Medulla oblongata (tissue), 1 donor: Measurements from ENCODE around the gene BMPER.

Source experiments
- DNase-seq: peaks from one replicate; pipeline ENCODE4 v3.0.0-alpha.2; 2015; ENCODE audit errors: extremely low spot score

The BMPER gene

DNA sequence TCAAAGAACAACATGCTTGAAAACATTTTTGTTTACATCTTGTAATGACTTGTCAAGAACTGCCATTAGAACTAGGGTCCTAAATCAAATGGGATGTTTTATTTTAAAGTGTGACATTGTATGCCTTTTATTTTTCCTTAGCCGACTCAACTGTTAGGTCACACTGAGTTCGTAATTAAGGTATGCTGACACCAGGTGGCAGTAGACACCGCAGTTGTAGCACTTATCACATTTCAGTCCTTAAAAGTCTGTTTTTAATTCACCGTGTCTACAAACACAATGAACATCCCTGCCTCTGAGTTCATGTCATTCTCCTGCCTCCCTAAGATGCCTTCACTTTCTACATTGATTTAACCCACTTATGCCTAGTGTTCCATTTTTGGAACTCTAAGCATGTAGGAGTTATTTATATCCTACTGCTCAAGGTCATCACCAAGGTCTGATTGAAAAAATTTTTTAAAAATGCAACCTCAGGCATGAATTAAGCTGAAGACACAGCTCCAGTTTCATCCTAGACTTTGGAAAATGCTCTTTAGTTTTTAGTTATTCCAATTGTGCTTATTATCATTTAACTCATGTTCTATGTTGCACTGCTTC lies 186.1 kb downstream of the BMPER start:
- no peak for DNase-seq

DNA sequence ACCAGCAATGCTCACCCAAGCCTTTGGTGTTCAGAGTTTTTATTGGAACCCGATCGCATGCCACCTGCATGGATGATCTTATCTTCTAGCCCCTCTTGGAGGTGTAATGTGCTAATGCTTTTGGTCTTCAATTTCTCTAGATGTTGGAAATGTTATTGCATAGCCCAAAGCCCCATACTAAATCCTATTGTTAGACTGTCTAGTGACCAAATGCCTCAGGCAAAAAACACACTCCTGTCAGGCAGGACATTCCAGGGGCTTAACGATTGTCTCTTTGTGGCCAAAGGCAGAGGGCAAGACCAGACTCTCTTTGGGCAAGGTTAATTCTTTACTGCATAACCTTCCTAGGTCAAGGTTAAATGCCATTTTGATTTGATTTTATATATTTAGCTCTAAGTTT lies 187.9 kb downstream of the BMPER start:
- DNase-seq = no peak

DNA sequence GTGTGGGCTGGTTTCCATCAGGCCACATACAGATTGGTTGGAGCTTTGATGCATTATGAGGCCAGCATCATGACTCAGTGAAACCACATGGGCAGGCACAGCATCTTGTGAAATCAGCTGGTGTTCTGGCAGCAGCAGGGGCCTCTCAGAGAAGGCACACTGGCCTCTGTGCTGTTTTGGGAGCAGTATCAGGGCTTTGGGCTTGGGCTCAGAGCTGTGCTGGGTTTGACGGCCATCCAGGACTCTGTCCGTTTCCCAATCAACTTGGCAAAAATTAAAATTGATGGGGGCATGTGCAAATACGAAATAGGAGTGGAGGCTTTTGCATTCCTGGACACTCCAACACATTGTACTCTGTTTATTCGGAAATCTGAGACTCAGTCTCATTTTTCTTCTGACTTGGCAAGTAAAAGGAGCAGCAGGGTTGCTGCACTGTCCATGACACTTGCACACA lies 190.9 kb downstream of the BMPER start:
- DNase-seq = peak; percentile 43

DNA sequence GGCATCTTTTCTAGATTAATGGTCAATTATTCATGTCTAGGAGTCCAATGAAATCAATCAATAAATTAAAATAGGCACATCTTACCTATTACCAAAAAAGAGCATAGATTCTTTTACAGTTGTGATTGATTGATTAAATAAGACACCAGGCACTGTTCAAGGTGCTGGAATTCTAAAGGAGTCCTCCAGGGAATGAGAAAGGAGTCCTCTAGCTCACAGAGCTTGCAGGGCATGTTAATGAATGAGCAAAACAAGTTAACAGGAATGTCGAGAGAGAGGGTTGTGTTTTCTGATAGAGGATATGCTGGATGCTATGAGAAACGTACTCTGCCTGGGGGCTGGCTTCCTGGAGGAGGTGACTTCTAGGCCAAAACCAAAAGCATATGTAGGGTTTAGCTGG lies 191.4 kb downstream of the BMPER start:
- DNase-seq = no peak

DNA sequence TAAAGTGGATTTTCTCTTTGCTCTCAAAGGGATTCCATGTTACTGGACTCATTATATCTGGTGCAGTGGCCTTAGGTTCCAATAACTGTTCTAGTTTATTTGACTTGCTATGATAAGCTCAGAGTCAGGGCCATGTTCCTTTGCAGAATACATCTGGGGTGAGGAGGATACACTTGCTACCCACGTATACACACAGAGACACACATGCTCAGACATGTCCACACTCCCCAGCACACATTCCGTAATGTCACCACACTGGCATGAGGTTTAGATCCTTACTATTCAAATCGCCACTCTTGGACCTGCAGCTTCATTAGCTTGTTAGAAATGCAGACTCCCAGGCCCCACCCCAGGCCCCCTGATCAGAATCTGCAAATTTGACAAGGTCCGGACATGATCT lies 195.3 kb downstream of the BMPER start:
- DNase-seq = no peak

DNA sequence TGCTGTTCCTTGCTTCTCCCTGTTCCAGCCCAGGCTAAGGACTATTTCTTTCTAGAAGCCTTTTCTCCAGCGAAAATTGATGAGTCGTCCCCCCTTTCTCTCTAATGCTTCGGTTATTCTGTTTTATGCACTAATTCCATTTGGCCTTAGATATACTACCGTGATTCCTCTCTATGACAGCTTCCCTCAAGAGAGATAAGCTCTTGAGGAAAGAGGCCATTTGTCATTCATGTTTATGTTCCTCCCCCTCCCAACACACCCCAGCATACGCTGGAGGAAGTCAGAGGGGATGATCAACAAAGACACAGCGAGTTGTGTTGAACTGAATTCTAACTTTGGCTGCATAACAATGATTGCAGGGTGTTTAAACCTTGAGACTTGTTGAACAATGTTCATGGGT lies 198.8 kb downstream of the BMPER start:
- no peak for DNase-seq

DNA sequence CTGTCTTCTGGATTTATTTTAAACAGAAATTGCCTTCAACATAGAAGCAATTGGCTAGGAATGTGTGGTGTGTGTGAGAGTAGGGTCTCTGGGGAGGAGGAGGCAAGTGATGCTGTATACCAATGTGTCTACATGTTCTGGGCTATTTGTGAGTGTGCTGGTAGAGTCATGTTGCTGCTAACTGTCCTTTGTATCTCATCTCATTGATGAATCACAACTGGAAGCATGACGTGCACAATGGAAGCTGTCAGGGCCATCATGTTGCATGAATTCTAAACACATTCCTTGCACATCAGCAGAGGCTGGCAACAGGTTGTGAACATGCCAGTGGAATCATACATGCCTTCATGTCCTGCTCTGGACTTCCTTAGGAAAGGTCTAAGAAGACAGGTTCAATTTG lies 199.7 kb downstream of the BMPER start:
- no peak for DNase-seq

DNA sequence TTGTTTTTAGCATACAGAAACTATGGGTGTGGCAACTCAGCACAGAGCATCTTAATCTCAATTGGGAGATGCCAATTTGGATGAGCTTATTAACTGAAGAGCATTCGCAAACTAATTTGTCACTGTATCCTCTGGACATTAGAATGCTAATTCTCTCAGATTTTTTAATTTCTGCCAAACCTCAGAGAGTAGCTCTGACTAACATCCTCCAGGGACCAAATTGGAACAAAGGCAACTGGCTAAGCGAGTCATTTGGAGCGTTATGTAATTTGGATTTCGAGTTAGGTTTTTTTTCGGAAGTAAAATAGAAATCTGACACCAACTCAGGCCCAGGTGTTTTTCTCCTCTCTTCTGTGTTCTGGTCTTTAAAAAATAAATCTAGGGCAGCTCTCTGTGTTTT lies 201.9 kb downstream of the BMPER start:
- peak; percentile 47 for DNase-seq

DNA sequence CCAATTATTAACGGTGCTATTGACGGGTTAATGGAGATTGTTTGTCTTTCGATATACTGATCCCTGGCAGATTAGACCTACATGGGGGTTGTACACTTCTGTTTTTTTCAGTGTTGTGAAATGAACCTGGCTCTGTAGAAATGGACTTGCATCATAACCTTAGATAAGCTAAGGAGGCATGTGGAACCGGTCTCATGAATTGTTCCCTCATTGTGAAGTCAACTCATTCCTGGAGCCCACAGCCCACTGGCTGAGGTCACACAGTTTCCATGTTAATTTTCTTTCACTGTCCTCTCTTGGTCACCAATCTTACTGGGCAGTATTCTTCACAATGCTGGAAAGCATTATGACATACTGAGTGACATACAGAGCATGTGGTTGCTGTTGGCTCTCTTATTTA lies 202.8 kb downstream of the BMPER start:
- DNase-seq = no peak

DNA sequence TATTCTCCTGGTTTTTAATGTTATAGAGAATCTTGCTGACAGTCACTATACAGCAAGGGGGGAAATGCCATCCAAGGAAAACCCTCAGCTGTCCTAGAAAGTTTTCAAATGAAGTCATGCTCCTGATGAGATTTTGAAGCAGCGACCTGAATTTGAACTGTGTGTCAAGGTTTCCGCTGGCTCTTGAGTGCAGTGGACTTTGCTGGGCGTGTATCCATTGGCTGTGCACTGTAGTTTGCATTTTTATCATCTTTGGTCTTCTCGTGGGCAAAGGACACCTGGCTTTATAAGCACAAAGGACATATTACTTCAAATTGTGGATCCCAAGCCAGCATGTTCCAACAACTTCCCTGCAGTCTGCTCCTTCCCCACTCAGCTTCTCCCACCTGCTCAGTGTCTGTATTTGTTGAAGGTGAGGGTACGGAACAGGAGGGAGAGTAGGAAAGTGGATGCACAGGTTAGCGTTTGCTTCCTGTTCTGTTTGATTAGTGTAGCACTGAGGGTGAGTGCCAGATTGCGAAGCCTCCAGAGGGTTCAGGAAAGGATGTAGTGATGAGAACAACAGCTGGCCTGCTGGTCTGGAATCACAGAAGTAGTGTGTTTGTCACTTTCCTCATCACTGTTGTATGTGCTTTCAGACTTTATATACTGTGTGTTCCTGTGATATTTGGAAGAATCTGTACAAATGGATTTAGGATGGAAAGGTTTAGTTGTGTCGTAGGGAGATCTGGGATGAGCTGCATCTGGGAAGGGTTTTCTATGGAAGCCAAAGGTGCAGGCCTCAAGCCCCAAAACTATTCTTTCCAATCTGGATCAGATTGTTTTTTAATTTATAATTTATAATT lies 204.8 kb downstream of the BMPER start:
- DNase-seq = no peak

DNA sequence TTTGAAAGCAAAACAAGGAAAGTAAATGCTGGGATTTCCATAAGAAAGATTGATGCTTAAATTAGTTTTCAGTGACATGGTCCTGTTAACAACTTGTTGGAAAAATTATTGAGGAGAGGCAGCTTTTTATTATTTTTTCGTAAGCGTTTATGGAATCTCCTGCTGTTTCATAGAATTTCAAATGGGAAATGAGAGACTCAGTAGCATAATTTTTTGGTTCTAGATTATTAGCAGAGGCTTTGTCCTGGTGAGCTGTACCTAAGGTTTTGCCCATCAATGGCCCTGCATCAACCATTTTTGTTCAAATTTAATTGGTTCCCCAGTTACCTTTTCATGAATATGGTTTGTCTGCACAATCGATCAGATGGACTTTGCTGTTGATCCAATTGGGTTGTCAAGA lies 205.7 kb downstream of the BMPER start:
- no peak for DNase-seq

DNA sequence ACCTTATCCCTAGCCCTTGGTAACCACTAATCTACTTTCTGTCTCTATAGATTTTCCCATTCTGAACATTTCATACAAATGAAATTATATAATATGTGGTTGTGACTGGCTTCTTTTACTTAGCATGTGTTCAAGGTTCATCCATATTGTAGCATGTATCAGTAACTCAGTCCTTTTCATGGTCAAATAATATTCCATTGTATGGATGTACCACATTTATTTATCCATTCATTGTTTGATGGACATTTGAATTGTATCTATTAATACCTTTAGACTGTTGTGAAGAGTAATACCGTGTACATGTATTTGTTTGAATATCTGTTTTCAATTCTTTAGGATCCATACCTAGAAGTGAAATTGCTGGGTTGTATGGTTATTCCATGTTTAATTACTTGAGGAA lies 210.2 kb downstream of the BMPER start:
- DNase-seq = no peak

DNA sequence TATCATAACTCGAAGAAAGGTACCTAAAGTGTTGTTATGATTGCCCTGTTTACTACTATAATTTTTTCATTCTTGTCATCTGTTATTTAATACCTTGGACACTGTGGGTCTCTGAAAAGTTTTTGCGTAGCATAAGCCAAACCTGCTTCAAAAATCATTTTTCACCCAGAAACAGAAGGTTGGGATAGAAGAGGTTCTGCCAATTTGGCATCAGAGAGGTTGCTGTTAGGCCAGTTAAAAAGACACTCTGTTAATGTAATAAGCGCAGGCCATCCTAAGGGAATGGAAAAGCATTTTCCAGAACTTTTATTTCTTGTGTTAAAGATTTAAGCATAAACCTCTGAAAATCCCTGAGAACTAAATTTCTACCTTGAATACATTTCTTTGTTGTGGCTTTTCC lies 212.2 kb downstream of the BMPER start:
- no peak for DNase-seq

DNA sequence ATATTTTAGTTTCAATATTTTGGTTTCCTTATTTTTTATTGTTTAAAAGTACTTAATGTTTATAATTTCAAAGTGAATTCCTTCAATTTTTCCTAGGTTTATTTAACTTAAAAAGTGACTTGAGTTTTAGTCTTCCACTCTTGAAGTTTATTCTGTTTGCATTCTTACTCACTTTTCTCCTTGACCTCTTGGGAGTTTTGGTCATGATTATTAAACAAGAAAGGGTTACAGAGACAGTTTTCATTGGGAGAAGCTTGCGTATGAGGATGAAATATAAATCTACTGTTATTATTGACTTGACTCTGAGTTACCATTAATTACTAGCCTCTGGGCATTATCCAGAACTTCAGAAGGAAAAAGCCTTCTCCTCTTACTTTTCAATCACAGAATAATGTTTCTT lies 216.0 kb downstream of the BMPER start:
- no peak for DNase-seq

DNA sequence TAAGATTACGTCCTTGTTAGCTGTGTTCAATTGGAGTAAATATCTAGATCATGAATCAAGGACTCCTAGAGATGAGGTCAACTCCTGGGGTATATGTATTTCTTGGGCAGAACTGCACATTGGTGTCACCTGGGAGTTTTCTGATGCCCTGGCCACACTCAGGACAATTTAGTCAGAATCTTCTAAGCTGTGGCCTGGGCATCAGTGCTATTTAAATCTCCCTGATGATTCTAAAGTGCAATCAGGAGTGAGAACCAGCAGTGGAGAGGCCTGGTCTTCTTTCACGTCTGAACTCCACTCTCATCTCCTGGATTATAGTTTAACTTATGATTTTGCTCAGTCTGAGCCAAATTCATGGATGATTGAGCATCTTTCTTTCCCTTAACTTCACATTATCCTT lies 218.0 kb downstream of the BMPER start:
- no peak for DNase-seq

DNA sequence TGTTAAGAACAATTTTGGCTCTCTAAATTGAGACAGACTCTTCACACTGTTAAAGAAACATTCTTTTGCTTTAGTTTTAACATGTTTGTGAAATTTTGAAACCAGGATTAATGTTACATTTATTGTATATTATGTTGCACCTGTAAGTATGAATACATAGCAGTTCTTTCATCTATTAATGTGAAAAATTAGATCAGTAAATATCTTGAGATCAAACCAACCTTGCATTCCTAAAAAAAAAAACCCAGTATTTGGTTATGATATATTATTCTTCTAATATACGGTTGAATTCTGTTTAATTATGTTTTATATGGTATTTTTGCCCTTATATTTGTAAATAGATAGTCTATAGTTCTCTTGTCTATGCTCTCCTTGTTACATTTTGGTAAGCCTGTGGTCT lies 219.4 kb downstream of the BMPER start:
- no peak for DNase-seq

DNA sequence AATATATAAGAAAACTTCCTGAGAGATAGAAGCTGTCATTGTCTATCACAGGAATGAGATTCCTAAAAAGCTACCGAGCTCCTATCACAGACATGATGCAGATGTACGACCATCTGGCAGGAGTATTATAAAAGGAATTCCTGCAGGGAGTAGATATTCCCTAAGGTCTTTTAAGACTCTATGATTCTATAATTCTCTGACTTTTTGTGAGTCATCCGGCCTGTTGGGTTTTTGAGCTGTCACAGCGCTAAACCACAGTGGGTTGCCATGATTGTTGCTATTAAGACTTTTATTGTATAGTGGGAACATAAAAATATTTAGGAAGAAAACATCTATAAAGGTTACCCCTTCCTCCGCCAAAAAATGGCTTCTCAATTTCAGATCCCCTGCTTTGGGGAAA lies 223.4 kb downstream of the BMPER start:
- DNase-seq = no peak

DNA sequence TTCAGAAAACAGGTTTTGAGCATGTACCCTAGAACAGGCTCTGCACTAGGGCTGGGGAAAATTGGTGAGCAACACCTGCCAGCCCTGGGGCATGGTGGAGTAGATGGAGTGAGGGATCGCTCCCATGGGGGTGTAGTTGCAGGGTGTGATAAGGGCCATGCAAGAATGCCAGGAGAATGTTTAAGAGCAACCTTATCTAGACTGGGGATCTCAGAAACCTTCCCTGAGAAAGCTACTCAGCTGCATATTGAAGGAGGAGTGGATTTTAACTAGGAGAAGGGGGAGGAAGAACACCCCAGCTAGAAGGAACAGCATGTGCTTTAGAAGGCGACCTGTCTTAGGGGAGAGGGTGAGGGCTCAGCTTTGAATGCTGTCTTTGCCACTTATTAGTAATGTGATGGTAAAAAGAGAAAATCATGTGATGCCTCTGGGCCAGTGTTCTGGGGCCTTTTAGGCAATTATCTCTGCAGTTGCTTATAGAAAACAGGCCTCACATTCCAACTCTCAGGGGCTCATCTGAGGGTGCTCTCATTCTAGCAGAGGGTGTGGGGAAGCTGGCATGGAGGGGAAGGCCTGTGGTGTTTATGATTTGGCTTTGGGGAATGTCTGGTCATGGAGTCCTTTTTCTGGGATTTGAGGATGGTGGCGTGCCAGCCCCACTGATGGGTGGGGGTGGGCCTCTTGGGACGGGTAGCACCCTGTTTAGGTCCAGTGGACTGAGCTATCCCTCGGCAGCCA lies 225.4 kb downstream of the BMPER start:
- no peak for DNase-seq

DNA sequence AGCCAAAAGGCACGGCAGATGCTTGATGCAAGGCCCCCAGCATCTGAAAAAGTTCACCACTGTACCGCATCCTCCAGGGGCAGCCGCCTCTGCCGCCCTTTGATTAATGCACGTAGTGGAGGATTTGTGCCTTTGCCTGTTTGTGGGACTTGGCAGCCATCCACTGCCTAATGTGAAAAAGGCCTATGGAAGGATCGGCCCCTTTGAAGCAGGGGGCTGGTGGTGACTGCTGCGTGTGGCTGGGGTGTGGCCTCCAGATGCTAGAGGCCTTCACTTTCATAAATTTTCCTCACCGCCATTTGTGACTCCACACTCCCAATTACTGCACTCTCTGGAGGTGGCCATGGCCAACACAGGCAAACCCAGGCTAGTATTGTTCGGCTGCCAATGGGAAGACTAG lies 226.0 kb downstream of the BMPER start:
- DNase-seq = no peak

DNA sequence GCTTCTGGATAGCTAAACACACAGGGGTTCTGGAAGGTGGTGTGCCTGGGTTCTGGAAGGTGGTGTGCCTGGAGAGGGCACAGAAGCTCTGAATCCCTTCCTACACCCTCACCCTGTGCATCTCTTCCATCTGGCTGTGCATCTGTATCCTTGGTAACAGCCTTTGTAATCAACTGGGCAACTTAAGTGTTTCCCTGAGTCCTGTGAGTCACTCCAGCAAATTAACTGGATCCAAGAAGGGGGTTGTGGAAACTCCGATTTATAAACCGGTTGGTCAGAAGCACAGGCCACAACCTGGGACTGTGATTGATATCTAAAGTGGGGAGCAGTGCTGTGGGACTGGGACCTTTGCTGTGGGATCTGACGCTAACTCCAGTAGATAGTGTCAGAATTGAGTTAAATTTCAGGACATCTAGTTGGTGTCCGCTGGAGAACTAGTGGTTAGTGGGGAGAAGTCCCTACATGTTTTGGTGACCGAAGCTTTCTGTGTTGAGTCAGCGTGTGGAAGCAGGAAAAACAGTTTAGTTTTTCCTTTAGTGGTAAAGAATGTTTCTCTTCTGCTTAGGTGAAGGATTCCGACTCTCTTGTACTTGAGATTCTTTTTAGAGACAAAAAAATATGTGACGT lies 228.1 kb downstream of the BMPER start:
- no peak for DNase-seq

DNA sequence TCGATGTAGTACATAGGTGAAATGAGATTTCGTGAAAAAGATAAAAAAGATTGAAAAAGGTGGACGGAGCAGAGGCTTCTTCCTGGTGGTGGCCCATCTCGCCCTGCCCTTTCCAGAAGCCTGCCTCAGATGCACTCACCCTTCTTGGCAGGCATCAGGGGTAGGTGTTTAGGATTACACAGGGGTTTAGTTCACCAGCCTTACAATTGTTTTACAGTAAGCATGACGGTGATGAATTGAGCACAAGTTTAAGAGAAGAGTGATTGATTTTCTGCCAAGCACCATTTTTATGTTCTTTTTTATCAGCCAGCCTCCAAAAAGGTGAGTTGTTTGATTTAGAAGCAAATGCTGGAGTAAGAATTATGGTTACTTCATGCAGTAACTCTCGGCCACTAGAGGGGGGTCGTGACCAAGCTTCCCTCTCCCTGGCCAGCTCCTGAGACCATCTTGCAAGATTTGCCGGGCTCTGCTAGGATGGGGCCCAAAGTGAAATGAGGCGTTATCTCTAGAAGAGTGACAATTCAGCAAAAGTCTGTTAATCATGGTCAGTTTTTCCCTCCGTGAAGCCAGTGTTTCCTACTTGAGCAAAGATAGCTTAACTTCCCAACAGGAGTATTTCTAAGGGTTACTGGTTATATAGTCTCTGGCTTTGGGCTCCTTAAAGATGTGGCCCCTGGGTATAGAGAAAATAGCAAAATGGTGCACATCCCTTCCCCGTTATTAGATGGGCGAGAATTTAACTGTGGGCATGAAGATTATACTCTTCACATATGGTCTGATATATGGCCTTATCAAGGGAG lies 228.8 kb downstream of the BMPER start:
- DNase-seq = peak; percentile 55

DNA sequence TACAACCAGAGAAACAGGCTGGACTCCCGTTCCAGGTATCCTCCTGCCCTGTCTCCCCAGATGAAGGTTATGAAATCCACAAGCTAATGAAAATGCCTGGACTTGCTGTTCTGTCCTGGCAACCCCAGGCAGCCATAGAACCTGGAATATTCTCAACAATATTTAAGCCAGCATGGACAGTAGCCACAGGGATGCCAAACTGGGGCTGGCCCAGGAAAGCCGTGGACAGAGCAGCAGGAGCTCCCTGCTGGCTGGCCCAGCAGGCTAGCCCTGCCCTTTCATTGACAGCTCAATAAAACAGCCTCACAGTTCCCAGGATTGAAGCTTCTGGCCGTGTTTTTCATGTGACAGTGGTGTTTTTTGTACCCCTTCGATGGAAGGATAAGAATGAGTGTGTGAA lies 230.6 kb downstream of the BMPER start:
- DNase-seq = no peak
